Tibial nerve (tissue), 4 donors: ENCODE data around the gene RASL11A.
"Not testable (repeated sequence)": the region's sequence is repeated elsewhere in the genome, so short reads cannot be mapped to it uniquely, and the experiment has no call there.

Source experiments
- CTCF ChIP-seq, 5 experiments: fragments of 200-600 bp in 3 of 5; fragments of 450-650 bp in 2 of 5; sonication (generic) in 3 of 5; IDR thresholded peaks; one replicate each; pipeline ENCODE4 v1.5.1; 2016 to 2019; ENCODE audit warnings: antibody characterized with exemption in 5 of 5, mild to moderate bottlenecking in 3 of 5, moderate library complexity in 2 of 5
- EP300 ChIP-seq, 2 donors: sonication (generic); formaldehyde crosslinking; IDR thresholded peaks; one replicate each; pipeline ENCODE4 v1.6.1; 2017; ENCODE audit warnings: antibody characterized with exemption in 2 of 2, mild to moderate bottlenecking in 1 of 2
- POLR2A ChIP-seq, 2 donors: fragments of 450-650 bp; IDR thresholded peaks; one replicate each; pipeline ENCODE4 v1.6.1; 2017; ENCODE audit warnings: antibody characterized with exemption in 2 of 2, mild to moderate bottlenecking in 2 of 2, moderate library complexity in 2 of 2

GRCh38 chr13:27322443-27322842 lies 51.8 kb downstream of the RASL11A start:
- not testable (repeated sequence) for TF ChIP-seq POLR2A, CTCF, EP300 (IDR thresholded peaks at IDR 0.05)
